Body of pancreas (tissue), 4 donors: ENCODE measurements around the gene TEX14. TPM values are rescaled to one million over a fixed set of nuclear protein-coding genes. Genes with fewer than 3 reads are reported as not detected.

ENCODE experiments used
- ATAC-seq: fragments of 150-250 bp; one replicate; pipeline ENCODE4 v1.9.1; 2016
- DNase-seq, 4 donors: peaks; one replicate each; pipeline ENCODE4 v3.0.0-alpha.2; 2019
- H3K27ac ChIP-seq, 4 donors: fragments of 200-600 bp; sonication (generic); 1 replicate in 3 of 4; 2 replicates in 1 of 4; pipeline versions ENCODE4 v1.5.1 to v1.6.1; 2016 to 2019; ENCODE audit warnings: mild to moderate bottlenecking in 1 of 4, mixed read lengths in 1 of 4, moderate library complexity in 1 of 4
- H3K27me3 ChIP-seq, 2 donors: fragments of 200-600 bp; sonication (generic); one replicate each; pipeline ENCODE4 v1.6.0; 2016; ENCODE audit warnings: mild to moderate bottlenecking in 1 of 2
- H3K36me3 ChIP-seq, 2 donors: fragments of 200-600 bp; sonication (generic); replicated peaks in 1 of 2; 2 replicates each; pipeline ENCODE4 v1.5.1; 2016; ENCODE audit warnings: low read depth in 2 of 2; ENCODE audit not compliant: insufficient read depth in 1 of 2
- H3K4me1 ChIP-seq: fragments of 200-600 bp; sonication (generic); one replicate; pipeline ENCODE4 v1.6.0; 2016
- H3K4me3 ChIP-seq, 2 donors: fragments of 200-600 bp; sonication (generic); 1 replicate in 1 of 2; 2 replicates in 1 of 2; pipeline ENCODE4 v1.5.1; 2016 to 2019
- H3K9me3 ChIP-seq, 3 donors: fragments of 200-600 bp; sonication (generic); 1 replicate in 2 of 3; 2 replicates in 1 of 3; pipeline ENCODE4 v1.5.1; 2016
- POLR2A ChIP-seq, 3 donors: fragments of 450-650 bp; IDR thresholded peaks; one replicate each; pipeline ENCODE4 v1.6.1; 2016; ENCODE audit warnings: antibody characterized with exemption in 3 of 3, mild to moderate bottlenecking in 2 of 3
- WGBS, 2 donors: methylation state at CpG; one replicate each; pipeline ENCODE4 v1.1.5; 2017; 5-methylcytosine and 5-hydroxymethylcytosine counted together
- intact Hi-C: fragments of 100-400 bp; cut with DNase I; formaldehyde crosslinking; loops from one replicate; pipeline ENCODE4 v1.15.1; 2023
- total RNA-seq, 2 donors: library from RNA; depleted of rRNA; stranded (reverse); fragments of >200 nt; gene quantifications; one replicate each; pipeline ENCODE4 v1.1.0, GENCODE V29; 2016
- TF ChIP-seq, protein P1 (sequence below), 7 experiments: fragments of 450-650 bp in 4 of 7; fragments of 200-600 bp in 3 of 7; sonication (generic) in 3 of 7; IDR thresholded peaks; one replicate each; pipeline ENCODE4 v1.5.1; 2016 to 2019; ENCODE audit warnings: antibody characterized with exemption in 7 of 7

TEX14 gene
- total RNA-seq, 2 donors from 2014 or later = 0.26 TPM; not detected in 1

DNA sequence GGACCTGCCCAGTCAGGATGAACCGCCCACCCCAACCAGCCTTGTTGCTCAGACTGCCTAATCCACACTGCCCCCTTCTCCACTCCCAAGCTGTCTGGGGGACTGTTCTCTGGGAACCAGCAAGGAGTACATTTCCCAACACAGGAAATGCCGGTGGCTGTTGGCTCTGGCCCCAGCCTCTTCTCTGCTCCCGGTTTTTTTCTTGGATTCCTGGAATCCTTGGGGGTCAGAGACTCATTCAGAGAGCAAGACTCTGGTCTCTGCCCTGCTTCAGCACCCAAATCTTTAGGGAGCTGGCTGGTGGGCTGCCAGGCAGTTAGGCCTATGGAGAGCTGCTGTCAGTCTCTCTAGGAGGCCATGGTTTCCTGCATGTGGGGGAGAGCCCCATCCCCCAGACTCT lies 166.6 kb downstream of the TEX14 start:
- no peak overlapping the region for H3K4me3 ChIP-seq
- H3K4me1 ChIP-seq = no peaks in the 10 kb centered on the region
- H3K27ac ChIP-seq = peak overlapping the region in 2 of 4 donors; percentile 8 to 38
- peak in 3 of 4 donors; percentile 31 to 38 (median 36) for DNase-seq
- no peaks in the 10 kb centered on the region for H3K36me3 ChIP-seq
- TF ChIP-seq POLR2A (IDR thresholded peaks at IDR 0.05) = no peak
- TF ChIP-seq, protein P1, sequence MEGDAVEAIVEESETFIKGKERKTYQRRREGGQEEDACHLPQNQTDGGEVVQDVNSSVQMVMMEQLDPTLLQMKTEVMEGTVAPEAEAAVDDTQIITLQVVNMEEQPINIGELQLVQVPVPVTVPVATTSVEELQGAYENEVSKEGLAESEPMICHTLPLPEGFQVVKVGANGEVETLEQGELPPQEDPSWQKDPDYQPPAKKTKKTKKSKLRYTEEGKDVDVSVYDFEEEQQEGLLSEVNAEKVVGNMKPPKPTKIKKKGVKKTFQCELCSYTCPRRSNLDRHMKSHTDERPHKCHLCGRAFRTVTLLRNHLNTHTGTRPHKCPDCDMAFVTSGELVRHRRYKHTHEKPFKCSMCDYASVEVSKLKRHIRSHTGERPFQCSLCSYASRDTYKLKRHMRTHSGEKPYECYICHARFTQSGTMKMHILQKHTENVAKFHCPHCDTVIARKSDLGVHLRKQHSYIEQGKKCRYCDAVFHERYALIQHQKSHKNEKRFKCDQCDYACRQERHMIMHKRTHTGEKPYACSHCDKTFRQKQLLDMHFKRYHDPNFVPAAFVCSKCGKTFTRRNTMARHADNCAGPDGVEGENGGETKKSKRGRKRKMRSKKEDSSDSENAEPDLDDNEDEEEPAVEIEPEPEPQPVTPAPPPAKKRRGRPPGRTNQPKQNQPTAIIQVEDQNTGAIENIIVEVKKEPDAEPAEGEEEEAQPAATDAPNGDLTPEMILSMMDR (IDR thresholded peaks at IDR 0.05) = no peak
- ATAC-seq = peak; percentile 48
- WGBS, 2 donors = 40 to 57% methylated on average over 3 of the region's 3 CpGs
- no peaks in the 10 kb centered on the region for H3K27me3 ChIP-seq
- no peaks in the 10 kb centered on the region for H3K9me3 ChIP-seq
- intact Hi-C loops = loop anchor here (10.0 kb wide), 1 partner anchor 480 kb away; no protein-coding TSS in a partner anchor

DNA sequence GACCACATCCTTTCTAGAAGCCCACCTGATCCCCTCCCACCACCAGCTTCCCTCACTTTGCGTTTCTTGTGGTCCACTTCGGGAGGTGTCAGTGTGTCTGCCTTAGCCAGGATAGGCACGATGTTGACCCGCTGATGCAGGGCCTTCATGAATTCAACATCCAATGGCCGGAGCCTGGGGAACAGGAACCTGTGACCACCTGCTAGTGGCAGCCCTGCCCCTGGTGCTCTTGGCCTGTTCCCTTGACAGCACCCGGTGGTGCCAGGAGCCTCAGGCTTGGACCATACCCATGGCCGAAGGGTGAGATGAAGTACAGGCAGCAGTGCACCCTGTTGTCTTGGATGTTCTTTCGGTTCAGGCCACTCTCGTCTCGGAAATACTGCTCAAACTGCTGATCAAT lies 170.2 kb downstream of the TEX14 start:
- Histone ChIP-seq H3K9me3 (no peaks in the 10 kb centered on the region), H3K36me3 (no peaks in the 10 kb centered on the region), H3K27me3 (no peaks in the 10 kb centered on the region), H3K27ac (no peak overlapping the region), H3K4me3 (no peak overlapping the region), H3K4me1 (peaks cover 8% of the 10 kb centered on the region)
- TF ChIP-seq, protein P1 (IDR thresholded peaks at IDR 0.05) = no peak
- no peak for TF ChIP-seq POLR2A (IDR thresholded peaks at IDR 0.05)
- intact Hi-C loops = loop anchor here (10.0 kb wide), 1 partner anchor 483 kb away; no protein-coding TSS in a partner anchor
- WGBS, 2 donors = 84% methylated on average over 7 to 10 of the region's 10 CpGs
- ATAC-seq (no peak), DNase-seq (no peak)

DNA sequence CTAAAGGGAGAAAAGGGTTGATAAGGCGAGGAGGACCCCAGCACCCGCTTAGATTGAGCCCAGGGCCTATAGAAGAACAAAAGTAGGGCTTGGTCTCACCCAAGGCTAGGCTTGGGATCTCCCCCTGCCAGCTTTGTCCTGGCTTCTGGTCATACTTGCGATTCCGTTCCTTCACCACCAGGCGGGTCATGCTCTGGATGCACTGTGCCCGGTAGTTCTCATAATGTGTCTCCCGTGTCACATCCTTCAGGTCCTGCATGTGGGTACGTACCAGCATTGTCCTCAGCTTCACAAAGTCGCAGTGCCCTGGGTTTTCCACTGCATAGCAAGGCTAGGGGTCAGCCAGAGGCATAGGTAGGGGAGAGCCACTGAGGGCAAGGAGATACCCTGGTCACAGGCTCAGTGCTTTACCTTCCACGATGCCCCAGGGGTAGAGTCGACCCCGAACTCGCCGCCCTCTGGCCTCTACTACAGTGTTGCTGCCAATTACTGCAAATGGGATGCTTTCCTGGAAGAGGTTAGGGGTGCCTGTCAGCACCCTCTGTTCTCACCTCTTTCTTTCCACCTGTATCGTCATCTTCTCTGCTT lies 170.9 kb downstream of the TEX14 start:
- WGBS, 2 donors = 71 to 85% methylated on average over 15 of the region's 15 CpGs
- no peaks in the 10 kb centered on the region for H3K9me3 ChIP-seq
- peak in 1 of 4 donors; percentile 12 for DNase-seq

DNA sequence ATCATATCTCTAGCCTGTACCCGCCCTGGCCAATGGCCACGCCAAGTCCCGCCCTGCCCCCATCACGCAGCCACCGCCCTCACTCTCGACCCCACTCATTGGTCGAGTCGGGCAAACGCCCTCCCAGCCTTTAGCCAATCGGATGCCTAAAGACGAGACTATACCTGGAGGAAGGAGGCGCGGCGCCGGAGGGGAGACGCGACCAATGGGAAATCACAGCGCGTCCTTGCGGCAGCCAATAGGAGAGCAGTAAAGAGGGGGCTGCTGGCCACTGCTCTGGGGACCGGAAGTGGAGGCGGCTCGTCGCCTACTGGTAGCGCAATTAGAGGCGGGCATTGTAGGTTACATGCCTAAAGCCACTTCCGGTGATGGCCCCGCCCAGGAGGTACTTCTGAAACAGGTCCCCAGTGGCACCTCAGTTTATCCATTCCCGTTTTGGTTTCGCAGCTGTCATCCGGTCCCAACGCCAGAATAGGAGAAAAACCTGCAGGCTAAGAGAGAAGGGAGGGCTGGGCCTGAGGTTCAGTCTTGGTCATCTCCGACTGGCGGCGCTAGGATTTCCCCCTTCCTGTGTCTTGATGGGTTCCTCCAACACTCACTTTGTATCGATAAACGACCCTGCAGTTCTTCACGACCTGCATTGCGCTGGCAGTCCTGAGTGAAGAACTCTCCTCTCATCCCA lies 173.8 kb downstream of the TEX14 start:
- TF ChIP-seq, protein P1 (IDR thresholded peaks at IDR 0.05) = peak in 2 of 7 experiments; percentile 12 to 24
- TF ChIP-seq POLR2A (IDR thresholded peaks at IDR 0.05) = peak; percentile 33 to 83 (median 69)
- no peaks in the 10 kb centered on the region for H3K9me3 ChIP-seq
- ATAC-seq (peak; percentile 87), DNase-seq (peak; percentile 99 to 100 (median 99))
- peak overlapping the region; percentile 96 to 99 (median 98) for H3K27ac ChIP-seq
- H3K4me3 ChIP-seq = peak overlapping the region; percentile 68 to 76
- H3K27me3 ChIP-seq = no peaks in the 10 kb centered on the region
- H3K4me1 ChIP-seq = peaks cover 31% of the 10 kb centered on the region
- no peaks in the 10 kb centered on the region for H3K36me3 ChIP-seq
- 0% methylated on average over 8 to 39 of the region's 39 CpGs for WGBS, 2 donors
- intact Hi-C loops = no loop called here

More for the DNA sequence above, 170.9 kb downstream of the TEX14 start:
- intact Hi-C loops = loop anchor here (10.0 kb wide), 1 partner anchor 484 kb away; no protein-coding TSS in a partner anchor
- Histone ChIP-seq H3K27ac (no peak overlapping the region), H3K36me3 (no peaks in the 10 kb centered on the region), H3K4me3 (no peak overlapping the region), H3K27me3 (no peaks in the 10 kb centered on the region), H3K4me1 (peaks cover 13% of the 10 kb centered on the region)
- no peak for ATAC-seq
- TF ChIP-seq POLR2A (IDR thresholded peaks at IDR 0.05) = no peak
- TF ChIP-seq, protein P1 (IDR thresholded peaks at IDR 0.05) = peak in 1 of 7 experiments; percentile 9
